Activated CD4-positive, alpha-beta T cell treated with anti-CD3 and anti-CD28 coated beads, Interleukin-2, amount 50 U/mL, for 24 hours (primary cell): Measurements from ENCODE around the gene BCKDHB.

Source experiments
- DNase-seq, 2 donors: peaks; one replicate each; pipeline ENCODE4 v3.0.0-alpha.2; 2020; ENCODE audit warnings: low read depth in 1 of 2, low spot score in 1 of 2

BCKDHB gene

GRCh38 chr6:80148220-80148619, 41.7 kb downstream of the BCKDHB start:
- no peak for DNase-seq

DNA sequence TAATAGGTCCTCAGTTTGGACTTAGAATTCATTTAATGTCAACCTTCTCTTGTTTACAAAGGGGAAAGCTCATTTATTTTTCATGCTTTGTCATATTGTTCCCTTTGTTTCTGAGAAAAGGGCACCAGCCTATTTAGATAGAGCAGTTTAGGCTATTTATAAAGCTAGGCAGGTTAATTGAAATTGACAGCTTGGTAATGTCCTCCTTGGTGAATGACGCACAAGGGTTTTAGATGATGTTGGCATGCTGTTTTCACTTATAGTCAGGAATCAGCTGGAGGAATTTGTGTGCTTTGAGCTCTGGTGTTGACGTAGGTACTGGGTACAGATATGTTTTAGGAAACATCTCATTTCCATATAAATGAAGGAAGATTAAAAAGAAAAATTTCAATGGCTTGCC, 45.2 kb downstream of the BCKDHB start:
- no peak for DNase-seq

DNA sequence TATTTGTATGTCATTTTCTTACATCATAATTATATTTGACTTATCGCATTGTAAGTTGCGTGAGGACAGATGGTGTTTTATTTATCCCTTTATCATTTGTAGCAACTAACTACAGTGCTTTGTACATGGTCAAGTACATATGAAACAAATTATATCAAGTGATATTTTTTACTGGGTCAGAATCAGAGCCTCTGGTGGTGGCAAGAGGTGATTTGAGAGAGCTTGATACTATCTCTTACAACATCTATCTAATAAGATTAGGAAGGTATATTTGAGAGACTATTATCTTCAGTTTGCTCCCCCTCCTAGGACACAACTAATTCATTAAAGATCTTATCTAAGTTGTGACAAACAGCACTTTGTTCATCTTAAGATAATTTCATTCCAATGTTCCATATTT, 47.7 kb downstream of the BCKDHB start:
- DNase-seq, result no peak

- DNase-seq, result no peak
These were observed 49.8 kb downstream of the BCKDHB start for GRCh38 chr6:80156221-80156620.

GRCh38 chr6:80158478-80158989, 52.1 kb downstream of the BCKDHB start:
- no peak for DNase-seq

GRCh38 chr6:80161434-80161833, 55.0 kb downstream of the BCKDHB start:
- no peak for DNase-seq

GRCh38 chr6:80163754-80164187, 57.3 kb downstream of the BCKDHB start:
- DNase-seq, result no peak

- peak in 1 of 2 donors; percentile 33 for DNase-seq
These were observed 58.7 kb downstream of the BCKDHB start for GRCh38 chr6:80165143-80165542.

DNA sequence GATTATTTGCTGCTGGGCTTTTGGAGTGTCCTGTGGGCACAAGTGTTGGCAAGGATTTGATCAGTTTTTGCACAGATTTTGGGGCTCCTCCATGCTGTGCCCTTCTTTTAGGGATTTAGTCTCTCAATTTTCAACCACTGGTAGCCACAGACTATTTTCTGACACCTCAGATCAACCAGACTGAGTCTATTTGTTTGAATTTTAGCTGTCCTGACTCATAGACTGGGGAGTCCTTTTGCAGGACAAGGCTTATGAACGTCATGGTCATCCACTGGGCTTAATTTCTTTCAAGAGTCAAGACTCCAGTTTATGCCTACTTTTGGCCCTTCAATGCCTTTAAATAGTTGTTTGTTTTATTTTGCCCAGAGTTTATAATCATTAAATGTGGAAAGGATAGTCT, 59.3 kb downstream of the BCKDHB start:
- no peak for DNase-seq

GRCh38 chr6:80170433-80170832, 64.0 kb downstream of the BCKDHB start:
- no peak for DNase-seq

DNA sequence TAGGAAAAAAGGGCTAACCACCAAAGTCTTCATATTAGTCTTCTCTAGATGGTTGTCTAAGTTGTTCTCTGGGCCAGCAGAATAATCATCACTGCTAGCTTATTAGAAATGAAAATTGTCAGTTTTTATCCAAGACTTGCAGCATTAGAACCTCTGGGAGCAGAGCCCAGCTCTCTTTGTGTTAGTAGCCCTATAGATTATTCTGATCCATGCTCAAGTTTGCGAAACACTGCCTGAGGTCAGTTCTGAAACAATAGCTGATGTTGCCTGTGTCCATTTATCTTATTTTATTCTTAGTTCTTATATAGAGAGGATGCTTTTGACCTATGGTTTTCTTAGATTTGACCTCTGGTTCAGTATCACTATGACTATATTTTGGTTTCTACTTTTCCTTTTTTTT, 66.9 kb downstream of the BCKDHB start:
- no peak for DNase-seq

DNA sequence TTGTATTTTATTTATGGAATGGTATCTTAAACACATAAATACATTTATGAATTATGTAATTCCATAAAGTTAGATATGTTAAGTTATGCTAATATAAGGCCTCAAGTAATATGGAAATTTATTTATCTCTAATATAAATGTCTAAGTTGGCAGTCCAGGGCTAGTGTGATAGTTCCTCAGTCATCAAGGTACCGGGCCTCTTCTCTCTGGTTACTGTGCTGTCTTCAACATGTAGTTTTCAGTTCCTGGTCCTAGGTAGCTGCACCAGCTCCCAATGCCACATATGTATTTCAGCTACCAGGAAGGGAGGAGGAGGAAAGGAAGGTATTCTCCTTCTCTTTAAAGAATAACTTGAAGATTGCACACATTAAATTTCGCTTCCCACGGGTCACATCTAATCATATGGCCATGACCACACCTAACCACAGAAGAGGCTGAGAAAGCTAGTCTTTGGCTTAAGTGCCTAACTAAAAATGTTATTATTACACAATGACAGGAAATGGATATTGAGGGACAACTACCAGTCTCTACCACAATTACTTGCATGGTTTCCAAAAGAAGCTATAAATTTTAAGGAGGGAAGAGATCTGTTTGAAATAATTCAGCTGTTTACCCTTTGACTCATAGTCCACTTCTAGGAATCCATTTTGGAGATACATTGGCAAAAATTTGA, 68.6 kb downstream of the BCKDHB start:
- no peak for DNase-seq

DNA sequence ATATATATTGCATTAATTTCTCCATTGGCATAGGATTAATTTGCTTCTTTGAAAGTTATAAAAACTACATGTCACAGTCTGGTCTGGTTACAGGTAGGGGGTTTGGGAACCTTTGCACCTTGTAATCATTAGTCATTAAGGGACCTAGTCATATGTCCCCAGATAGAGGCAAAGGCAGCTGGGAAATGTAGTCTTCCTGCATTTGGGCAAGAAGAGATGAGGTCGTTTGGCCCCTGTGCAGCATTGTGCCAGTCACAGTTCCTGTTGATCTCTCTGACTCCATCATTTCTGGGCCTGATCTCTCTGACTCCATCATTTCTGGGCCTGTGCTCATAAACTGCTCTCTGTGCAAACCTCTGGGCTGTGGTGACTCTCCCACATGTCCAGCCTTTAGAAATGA, 73.2 kb downstream of the BCKDHB start:
- no peak for DNase-seq

- DNase-seq, result no peak
These were observed 75.0 kb downstream of the BCKDHB start for GRCh38 chr6:80181352-80182081.

DNA sequence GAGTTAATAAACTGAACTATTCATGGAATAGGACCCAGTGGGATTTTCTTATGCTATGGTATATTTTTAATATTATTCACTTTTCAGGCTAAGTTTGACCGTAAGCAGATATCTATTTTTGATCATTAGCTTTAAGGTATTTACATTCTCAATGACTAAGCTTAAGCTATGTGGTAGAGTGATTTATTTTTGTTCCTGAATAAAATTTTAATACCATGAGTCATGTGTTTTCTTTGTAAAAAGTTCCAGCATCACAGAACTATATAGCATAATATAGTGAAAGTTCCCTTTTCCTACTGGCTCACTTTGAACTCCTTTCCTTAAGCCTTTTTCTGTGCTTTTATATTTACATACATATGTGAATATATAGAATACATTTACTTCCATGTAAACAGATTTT, 75.8 kb downstream of the BCKDHB start:
- DNase-seq, result no peak

DNA sequence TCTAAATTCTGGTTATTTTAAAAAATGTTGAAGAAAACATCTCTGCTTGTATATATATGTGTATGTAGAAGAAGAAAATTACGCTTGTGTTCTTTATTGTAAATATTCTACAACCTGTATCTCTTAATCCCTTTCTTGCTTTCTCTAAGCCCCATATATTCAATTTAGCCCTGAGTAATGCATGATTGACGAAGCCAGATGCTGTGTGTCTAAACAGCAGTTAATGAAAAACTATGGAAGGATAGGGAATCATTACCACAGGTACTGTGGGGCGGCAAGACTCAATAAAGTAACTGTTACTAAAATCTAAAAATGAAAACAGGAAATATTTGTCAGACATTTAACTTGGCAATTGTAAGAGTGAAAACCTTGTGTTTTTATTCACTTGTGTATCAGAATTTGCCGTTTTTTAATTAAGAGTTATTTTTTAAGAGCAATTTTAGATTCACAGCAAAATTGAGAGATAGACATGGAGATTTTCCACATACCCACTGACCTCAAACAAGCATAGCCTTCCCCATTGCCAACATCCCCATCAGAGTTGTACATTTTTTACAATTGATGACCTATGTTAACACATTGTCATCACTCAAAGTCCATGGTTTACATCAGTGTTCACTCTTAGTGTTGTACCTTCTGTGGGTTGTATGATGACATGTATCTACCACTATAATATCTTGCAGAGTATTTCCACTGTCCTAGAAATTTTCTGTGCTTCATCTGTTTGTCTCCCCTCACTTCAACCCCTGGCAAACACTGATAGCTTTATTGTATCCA, 76.7 kb downstream of the BCKDHB start:
- no peak for DNase-seq

- no peak for DNase-seq
These were observed 79.0 kb downstream of the BCKDHB start for GRCh38 chr6:80185492-80185891.

GRCh38 chr6:80186082-80186481, 79.6 kb downstream of the BCKDHB start:
- no peak for DNase-seq

DNA sequence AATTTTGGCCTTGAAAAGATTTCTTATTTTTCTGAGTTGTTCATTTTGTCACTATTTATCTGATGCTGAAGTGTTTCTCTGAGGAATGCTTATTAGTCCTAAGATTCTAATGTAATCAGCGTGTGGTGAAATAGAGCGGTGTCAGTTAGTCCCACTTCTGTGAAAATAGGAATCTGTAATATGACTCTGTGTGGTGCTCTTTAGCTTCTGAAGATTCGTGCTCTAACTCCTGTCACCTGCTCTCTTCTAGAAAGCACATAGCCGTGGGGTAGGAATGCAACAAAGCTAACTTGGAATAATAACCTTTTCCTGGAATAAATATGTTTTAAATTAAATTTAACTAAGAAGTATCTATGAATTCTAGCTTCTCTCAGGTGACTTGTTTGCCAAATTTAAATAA, 90.4 kb downstream of the BCKDHB start:
- DNase-seq, result no peak

DNA sequence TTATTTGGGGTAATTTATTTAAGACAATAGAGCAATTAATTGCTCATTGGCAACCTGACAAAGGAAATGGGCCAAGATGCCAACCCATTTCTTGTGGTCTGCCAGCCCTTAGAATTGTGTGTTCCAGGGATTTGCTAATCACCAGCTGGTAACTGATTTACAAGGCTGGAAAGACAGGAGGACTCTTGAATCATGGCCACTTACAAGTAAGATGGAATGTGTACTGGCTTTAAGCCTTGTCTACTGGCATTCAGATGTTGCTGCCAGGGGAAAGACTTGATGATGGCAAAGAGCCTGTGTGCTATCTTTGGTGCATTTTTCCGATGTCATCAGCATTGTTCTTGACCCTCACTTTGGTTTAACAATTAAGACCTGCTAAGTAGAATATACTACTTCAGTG, 91.0 kb downstream of the BCKDHB start:
- DNase-seq, result no peak

DNA sequence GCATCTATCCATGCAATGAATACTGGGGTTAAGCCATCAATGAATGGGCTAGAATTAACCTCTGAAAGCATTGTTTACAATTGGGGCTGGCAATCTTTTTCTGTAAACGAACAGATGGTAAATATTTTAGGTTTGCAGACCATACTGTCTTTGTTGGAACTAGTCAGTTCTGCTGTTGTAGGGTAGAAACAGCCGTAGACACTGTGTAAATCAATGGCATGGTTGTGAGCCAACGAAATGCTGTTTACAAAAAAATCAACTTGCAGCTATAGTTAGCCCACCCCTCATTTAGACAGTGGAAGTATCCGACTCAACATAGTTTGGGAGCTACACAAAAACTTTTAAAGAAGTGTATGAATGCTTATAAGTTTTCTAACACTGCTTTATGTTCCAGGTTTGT, 91.5 kb downstream of the BCKDHB start:
- no peak for DNase-seq

DNA sequence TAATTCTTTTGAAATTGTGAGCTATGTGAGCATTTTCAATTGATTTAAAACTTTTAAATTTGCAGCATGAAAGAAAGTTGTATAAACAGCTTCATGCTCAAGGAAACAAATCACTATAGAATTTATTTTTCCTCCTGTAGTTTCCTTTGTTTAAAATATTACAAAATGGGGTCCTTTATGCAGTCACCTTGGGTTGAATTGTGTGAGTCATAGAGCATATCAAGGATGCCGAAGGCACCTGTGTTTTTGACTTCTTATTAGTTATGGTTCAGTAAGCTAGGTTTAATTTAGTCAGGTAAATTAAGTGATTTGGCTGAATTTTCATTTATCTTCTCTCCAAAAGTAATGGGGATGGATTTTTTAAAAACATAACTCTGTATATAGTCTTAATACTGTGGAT, 96.8 kb downstream of the BCKDHB start:
- DNase-seq, result no peak
